HG03097 (cell line): ENCODE data around the gene ALDH18A1.
"Not testable (repeated sequence)": the region's sequence is repeated elsewhere in the genome, so short reads cannot be mapped to it uniquely, and the experiment has no call there.

Source experiments
- ATAC-seq: cut with Tn5 transposase; IDR thresholded peaks from one replicate; pipeline ENCODE4 v1.9.1; 2021; ENCODE audit not compliant: unreplicated experiment, low FRiP score

Gene ALDH18A1

GRCh38 chr10:95651346-95652060, 5.0 kb downstream of the ALDH18A1 start:
- no peak for ATAC-seq

GRCh38 chr10:95650232-95650631, 6.3 kb downstream of the ALDH18A1 start:
- ATAC-seq = no peak

- no peak for ATAC-seq
Observed at GRCh38 chr10:95648138-95648537, 8.4 kb downstream of the ALDH18A1 start.

GRCh38 chr10:95646160-95646559, 10.4 kb downstream of the ALDH18A1 start:
- no peak for ATAC-seq

- no peak for ATAC-seq
Observed at GRCh38 chr10:95644901-95645300, 11.6 kb downstream of the ALDH18A1 start.

GRCh38 chr10:95640891-95641315, 15.6 kb downstream of the ALDH18A1 start:
- ATAC-seq = no peak

GRCh38 chr10:95637911-95638310, 18.6 kb downstream of the ALDH18A1 start:
- ATAC-seq = no peak

- no peak for ATAC-seq
Observed at GRCh38 chr10:95637140-95637539, 19.4 kb downstream of the ALDH18A1 start.

- no peak for ATAC-seq
Observed at GRCh38 chr10:95635319-95635733, 21.2 kb downstream of the ALDH18A1 start.

- no peak for ATAC-seq
Observed at GRCh38 chr10:95628786-95629185, 27.7 kb downstream of the ALDH18A1 start.

GRCh38 chr10:95626500-95626899, 30.0 kb downstream of the ALDH18A1 start:
- ATAC-seq = no peak

GRCh38 chr10:95620415-95620814, 36.1 kb downstream of the ALDH18A1 start:
- not testable (repeated sequence) for ATAC-seq

GRCh38 chr10:95618101-95618500, 38.4 kb downstream of the ALDH18A1 start:
- no peak for ATAC-seq

GRCh38 chr10:95616446-95616845, 40.1 kb downstream of the ALDH18A1 start:
- no peak for ATAC-seq

GRCh38 chr10:95613330-95613729, 43.2 kb downstream of the ALDH18A1 start:
- ATAC-seq = no peak

- no peak for ATAC-seq
Observed at GRCh38 chr10:95610727-95611126, 45.8 kb downstream of the ALDH18A1 start.

- ATAC-seq = no peak
Observed at GRCh38 chr10:95606922-95607321, 49.6 kb downstream of the ALDH18A1 start.

GRCh38 chr10:95605163-95605562, 51.3 kb downstream of the ALDH18A1 start:
- no peak for ATAC-seq

GRCh38 chr10:95604630-95605029, 51.9 kb downstream of the ALDH18A1 start:
- ATAC-seq = no peak

- no peak for ATAC-seq
Observed at GRCh38 chr10:95602382-95602781, 54.1 kb downstream of the ALDH18A1 start.

- no peak for ATAC-seq
Observed at GRCh38 chr10:95601116-95601719, 55.3 kb downstream of the ALDH18A1 start.

- no peak for ATAC-seq
Observed at GRCh38 chr10:95600158-95600557, 56.4 kb downstream of the ALDH18A1 start.
